ENCODE measurements around the gene SSH2. TPM values are rescaled to one million over a fixed set of nuclear protein-coding genes. Genes with fewer than 3 reads are reported as not detected.
A peak's percentile ranks its signal among the peaks of the same experiment; 100 is the strongest.

Gene SSH2
- total RNA-seq, 2 experiments from 2014 or later: 39.4 to 73.9 TPM

DNA sequence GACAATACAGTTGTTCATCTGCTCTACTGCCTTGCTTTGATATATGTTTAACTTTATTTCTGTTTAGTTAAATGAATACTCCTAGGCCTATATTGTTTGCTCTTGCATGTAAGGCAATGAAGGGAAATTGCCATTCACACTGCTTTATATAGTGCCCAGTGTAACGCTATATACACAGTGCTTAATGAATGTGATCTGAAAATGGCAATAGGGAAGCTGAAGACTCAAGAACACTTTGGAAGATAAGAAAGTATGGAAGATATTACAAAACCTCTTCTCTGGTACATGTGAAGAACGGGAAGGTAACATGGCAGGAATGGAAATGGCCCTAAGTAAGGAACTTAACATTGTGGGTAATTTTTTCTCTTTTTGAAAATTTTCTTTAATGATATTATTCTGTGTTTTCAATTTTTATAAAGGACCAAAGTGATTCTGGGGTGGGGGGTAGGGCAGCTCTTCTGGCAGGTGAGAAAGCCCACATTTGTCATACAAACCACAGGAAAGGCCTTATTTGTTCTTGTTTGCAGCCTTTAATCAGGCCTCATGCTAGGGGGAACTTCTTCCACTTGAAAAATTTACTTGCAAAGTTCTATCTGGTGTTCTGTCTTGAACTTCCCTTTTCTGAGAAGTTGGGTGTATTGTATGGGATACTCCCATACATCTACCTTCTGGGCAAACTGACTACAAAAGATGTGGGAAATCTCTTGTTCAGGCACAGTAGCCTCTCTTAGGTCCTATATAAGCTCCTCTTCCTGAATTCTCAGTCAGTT lies 206.6 kb downstream of the SSH2 start:
- Histone ChIP-seq H3K4me3 (ENCODE audit: low read depth, low read length, poor library complexity, severe bottlenecking) (peak overlapping the region; percentile 52), H3K79me2 (ENCODE audit: insufficient read depth, low read depth, low read length) (peaks cover 71% of the 10 kb centered on the region), H4K20me1 (ENCODE audit: insufficient read depth, low read length) (no peaks in the 10 kb centered on the region), H3K27ac (ENCODE audit: low read depth, low read length, poor library complexity, severe bottlenecking) (peak overlapping the region; percentile 96), H3K9me2 (ENCODE audit: insufficient read depth, low read length) (no peaks in the 10 kb centered on the region), H3K9me3 (ENCODE audit: low read length) (peaks cover 6% of the 10 kb centered on the region), H3K4me2 (ENCODE audit: low read length) (peak overlapping the region; percentile 92), H2AFZ (ENCODE audit: low read length) (no peak overlapping the region), H3K36me3 (ENCODE audit: insufficient read depth, low read length) (peaks cover 10% of the 10 kb centered on the region), H3K4me1 (ENCODE audit: insufficient read depth, low read length, poor library complexity, severe bottlenecking) (peaks cover 84% of the 10 kb centered on the region)
- POLR2A ChIA-PET: interaction anchor here (0.6 to 3.4 kb wide), 18 partner anchors 9 to 204 kb away, joined by 3 to 19 read pairs (median 5); no protein-coding TSS in a partner anchor
- intact Hi-C loops (cut with micrococcal nuclease; ENCODE audit: unreplicated experiment): loop anchor here (2.0 to 5.0 kb wide), 2 partner anchors 37 to 209 kb away; partner anchors contain the start of gene SSH2
- no peak for TF ChIP-seq EZH2phosphoT487 (IDR thresholded peaks at IDR 0.05; ENCODE audit: borderline replicate concordance, low read depth, low read length)
- TF ChIP-seq, protein P1, sequence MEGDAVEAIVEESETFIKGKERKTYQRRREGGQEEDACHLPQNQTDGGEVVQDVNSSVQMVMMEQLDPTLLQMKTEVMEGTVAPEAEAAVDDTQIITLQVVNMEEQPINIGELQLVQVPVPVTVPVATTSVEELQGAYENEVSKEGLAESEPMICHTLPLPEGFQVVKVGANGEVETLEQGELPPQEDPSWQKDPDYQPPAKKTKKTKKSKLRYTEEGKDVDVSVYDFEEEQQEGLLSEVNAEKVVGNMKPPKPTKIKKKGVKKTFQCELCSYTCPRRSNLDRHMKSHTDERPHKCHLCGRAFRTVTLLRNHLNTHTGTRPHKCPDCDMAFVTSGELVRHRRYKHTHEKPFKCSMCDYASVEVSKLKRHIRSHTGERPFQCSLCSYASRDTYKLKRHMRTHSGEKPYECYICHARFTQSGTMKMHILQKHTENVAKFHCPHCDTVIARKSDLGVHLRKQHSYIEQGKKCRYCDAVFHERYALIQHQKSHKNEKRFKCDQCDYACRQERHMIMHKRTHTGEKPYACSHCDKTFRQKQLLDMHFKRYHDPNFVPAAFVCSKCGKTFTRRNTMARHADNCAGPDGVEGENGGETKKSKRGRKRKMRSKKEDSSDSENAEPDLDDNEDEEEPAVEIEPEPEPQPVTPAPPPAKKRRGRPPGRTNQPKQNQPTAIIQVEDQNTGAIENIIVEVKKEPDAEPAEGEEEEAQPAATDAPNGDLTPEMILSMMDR (conservative IDR thresholded peaks at IDR 0.05; ENCODE audit: low read length): no peak
- CTCF ChIA-PET (ENCODE audit: unreplicated experiment): interaction anchor here (1.2 kb wide), 3 partner anchors 24 to 106 kb away, joined by 3 read pairs; no protein-coding TSS in a partner anchor
- peak; percentile 80 for DNase-seq (ENCODE audit: low spot score)
- no TSS peak for BruUV-seq (replicated peaks)

DNA sequence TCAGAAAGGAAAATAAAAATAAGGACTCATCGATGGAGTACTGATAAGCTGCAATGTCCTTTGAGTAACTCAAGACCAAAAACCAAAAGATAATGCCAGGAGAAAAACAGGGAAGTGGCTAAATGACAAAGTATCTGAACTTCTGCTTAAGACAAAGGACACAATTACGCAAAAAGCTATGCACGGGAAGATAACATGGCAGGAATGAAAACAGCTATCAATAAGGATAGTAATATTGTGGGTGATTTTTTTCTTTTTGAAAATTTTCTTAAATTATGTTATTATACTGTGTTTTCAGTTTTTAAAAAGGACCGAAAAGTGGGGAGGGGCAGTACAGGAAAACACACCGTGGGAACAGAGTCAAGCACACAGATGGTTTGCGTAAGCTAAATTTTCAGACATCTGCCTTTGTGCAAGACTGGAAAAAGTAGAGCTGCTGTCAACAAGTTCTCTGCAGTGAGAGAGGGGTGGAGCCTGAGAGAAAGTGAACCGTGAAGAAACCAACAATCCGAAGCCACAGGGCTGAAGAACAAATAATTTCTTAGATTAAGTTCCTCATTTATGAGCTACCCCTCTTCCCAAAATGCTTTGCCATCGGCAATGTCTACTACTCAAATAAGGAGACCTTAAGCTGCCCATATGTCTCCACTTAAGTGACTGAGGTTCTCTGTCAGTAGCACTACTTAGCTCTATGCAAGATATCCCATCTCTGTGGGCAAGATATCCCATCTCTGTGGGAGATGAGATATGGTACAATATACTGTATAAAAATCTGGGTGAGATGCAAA lies 207.4 kb downstream of the SSH2 start:
- peak overlapping the region; percentile 92 for H3K4me2 ChIP-seq (ENCODE audit: low read length)
- ChIA-PET POLR2A (interaction anchor here (0.6 to 3.4 kb wide), 17 partner anchors 9 to 155 kb away, joined by 3 to 19 read pairs (median 5); partner anchors contain the start of gene ANKRD13B), CTCF (ENCODE audit: unreplicated experiment) (interaction anchor here (1.2 kb wide), 3 partner anchors 25 to 105 kb away, joined by 3 read pairs; no protein-coding TSS in a partner anchor)
- DNase-seq (ENCODE audit: low spot score): peak; percentile 95
- H3K36me3 ChIP-seq (ENCODE audit: insufficient read depth, low read length): peaks cover 12% of the 10 kb centered on the region
- no peaks in the 10 kb centered on the region for H3K9me2 ChIP-seq (ENCODE audit: insufficient read depth, low read length)
- peak overlapping the region; percentile 96 for H3K27ac ChIP-seq (ENCODE audit: low read depth, low read length, poor library complexity, severe bottlenecking)
- peaks cover 87% of the 10 kb centered on the region for H3K4me1 ChIP-seq (ENCODE audit: insufficient read depth, low read length, poor library complexity, severe bottlenecking)
- BruUV-seq (replicated peaks): no TSS peak
- peaks cover 62% of the 10 kb centered on the region for H3K79me2 ChIP-seq (ENCODE audit: insufficient read depth, low read depth, low read length)
- no peaks in the 10 kb centered on the region for H4K20me1 ChIP-seq (ENCODE audit: insufficient read depth, low read length)
- no peak overlapping the region for H2AFZ ChIP-seq (ENCODE audit: low read length)
- H3K4me3 ChIP-seq (ENCODE audit: low read depth, low read length, poor library complexity, severe bottlenecking): peak overlapping the region; percentile 64
- intact Hi-C loops (cut with micrococcal nuclease; ENCODE audit: unreplicated experiment): loop anchor here (1.0 to 5.0 kb wide), 3 partner anchors 16 to 210 kb away; partner anchors contain the start of gene SSH2
- TF ChIP-seq EZH2phosphoT487 (IDR thresholded peaks at IDR 0.05; ENCODE audit: borderline replicate concordance, low read depth, low read length): no peak
- TF ChIP-seq, protein P1 (conservative IDR thresholded peaks at IDR 0.05; ENCODE audit: low read length): no peak
- H3K9me3 ChIP-seq (ENCODE audit: low read length): no peaks in the 10 kb centered on the region

All from OCI-LY7 (cell line).